ENCODE data around the gene GGTLC2. TPM values are rescaled to one million over a fixed set of nuclear protein-coding genes. Genes with fewer than 3 reads are reported as not detected.
"Not testable (repeated sequence)": the region's sequence is repeated elsewhere in the genome, so short reads cannot be mapped to it uniquely, and the experiment has no call there.

Gene GGTLC2
- not detected for total RNA-seq

DNA sequence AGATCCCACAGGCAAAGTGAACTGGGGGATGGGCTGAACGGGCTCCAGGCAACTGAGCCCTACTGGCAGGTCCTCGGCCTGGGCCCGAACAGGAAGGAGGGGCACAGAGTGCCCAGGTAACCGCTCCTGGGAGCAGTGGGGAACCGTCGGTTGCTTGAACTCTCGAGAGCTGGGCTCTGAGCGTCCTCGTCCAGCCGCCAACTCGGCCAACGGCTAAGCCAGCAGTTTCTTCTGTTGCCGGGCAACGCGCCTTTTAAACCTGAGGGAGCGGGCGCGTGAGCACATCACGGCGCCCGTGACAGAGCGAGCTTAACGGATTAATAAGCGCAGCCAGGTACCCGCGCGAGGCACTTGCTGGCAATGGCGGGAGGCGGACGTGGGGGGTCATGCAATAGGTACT is at the start of gene GGTLC2:
Gene GGTLC2 (plus strand): TSS at position 301 of the 400 bp plus-strand sequence. CDS start 1,732 bp downstream, outside the sequence.
- H3K9me3 ChIP-seq; intact Hi-C loops (cut with DNase I); DNase-seq; H3K4me3 ChIP-seq; H3K4me1 ChIP-seq; H3K27me3 ChIP-seq; H3K36me3 ChIP-seq; H3K27ac ChIP-seq: not testable (repeated sequence)
- WGBS, 2 donors = no CpG with 5 or more reads among the region's 30 CpGs

DNA sequence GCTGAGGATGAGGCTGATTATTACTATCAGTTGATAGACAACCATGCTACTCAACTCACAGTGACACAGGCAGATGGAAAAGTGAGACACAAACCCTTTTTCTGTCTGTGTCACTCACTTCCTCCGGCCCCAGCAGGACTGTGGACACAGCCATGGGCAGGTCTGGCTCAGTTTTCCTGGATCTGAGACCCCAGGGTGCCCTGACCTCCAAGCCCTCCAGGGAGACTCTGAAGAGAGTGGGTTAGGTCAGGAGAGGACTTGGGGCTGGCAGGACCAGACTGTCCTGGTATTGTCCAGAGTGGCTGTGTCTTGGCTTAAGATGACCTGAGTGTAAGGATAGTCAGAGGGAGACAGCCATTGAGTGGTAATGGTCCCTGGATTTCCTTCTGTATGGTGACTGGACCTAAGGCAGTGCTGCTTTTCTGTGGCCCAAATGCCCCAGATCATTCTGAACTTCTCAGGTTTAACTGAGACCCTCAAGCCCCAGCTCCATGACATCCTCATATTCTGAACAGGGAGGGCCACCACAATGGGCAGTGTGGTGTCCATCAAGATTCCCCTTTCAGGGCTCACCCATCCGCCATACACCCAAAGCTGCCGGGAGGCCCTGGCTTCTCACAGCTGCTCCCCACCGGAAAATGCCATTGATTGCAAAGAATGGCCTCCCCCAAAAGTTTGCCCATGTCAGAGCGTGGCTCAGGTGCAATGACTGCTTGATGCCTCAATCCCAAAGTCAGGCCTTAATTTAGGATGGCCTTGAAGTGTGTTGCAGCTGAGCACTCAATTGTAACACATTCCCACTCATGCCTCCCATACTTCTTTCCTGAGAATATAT is 49.2 kb upstream of the GGTLC2 start:
- Histone ChIP-seq H3K36me3 (no peaks in the 10 kb centered on the region), H3K4me1 (no peaks in the 10 kb centered on the region), H3K27me3 (peaks cover 0 to 32% (median 0%) of the 10 kb centered on the region in 4 donors), H3K4me3 (no peak overlapping the region), H3K9me3 (no peaks in the 10 kb centered on the region), H3K27ac (no peak overlapping the region)
- TF ChIP-seq POLR2A (IDR thresholded peaks at IDR 0.05) = no peak
- no peak for DNase-seq
- 70 to 94% methylated on average over 2 of the region's 5 CpGs for WGBS, 2 donors
- intact Hi-C loops (cut with DNase I) = no loop called here

DNA sequence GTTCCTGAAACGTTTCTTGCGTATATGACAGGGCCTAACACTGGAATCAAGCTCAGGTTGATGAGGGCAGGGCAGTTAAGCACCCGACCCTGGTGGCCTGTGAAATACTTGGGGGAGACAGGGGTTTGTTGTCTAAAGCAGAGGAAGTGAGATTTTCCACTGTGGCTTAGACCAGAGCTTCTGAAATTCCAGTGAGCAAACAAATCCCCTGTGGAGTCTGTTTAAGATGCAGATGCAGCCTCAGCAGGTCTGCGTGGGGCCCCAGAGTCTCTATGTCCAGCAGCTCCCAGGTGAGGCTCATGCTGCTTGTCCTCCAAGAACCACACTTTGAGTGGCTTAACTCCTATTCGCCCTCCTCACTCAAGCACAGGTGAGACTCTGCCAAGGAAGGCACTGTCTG is 46.3 kb upstream of the GGTLC2 start:
- intact Hi-C loops (cut with DNase I) = no loop called here
- 36 to 52% methylated on average over 3 to 4 of the region's 5 CpGs for WGBS, 2 donors
- H3K36me3 ChIP-seq = no peaks in the 10 kb centered on the region
- DNase-seq = no peak
- no peak overlapping the region for H3K4me3 ChIP-seq
- no peak overlapping the region for H3K27ac ChIP-seq
- no peak for TF ChIP-seq POLR2A (IDR thresholded peaks at IDR 0.05)
- TF ChIP-seq, protein P1, sequence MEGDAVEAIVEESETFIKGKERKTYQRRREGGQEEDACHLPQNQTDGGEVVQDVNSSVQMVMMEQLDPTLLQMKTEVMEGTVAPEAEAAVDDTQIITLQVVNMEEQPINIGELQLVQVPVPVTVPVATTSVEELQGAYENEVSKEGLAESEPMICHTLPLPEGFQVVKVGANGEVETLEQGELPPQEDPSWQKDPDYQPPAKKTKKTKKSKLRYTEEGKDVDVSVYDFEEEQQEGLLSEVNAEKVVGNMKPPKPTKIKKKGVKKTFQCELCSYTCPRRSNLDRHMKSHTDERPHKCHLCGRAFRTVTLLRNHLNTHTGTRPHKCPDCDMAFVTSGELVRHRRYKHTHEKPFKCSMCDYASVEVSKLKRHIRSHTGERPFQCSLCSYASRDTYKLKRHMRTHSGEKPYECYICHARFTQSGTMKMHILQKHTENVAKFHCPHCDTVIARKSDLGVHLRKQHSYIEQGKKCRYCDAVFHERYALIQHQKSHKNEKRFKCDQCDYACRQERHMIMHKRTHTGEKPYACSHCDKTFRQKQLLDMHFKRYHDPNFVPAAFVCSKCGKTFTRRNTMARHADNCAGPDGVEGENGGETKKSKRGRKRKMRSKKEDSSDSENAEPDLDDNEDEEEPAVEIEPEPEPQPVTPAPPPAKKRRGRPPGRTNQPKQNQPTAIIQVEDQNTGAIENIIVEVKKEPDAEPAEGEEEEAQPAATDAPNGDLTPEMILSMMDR (IDR thresholded peaks at IDR 0.05) = no peak
- H3K9me3 ChIP-seq = no peaks in the 10 kb centered on the region
- no peaks in the 10 kb centered on the region for H3K4me1 ChIP-seq
- peaks cover 0 to 17% (median 0%) of the 10 kb centered on the region in 4 donors for H3K27me3 ChIP-seq

DNA sequence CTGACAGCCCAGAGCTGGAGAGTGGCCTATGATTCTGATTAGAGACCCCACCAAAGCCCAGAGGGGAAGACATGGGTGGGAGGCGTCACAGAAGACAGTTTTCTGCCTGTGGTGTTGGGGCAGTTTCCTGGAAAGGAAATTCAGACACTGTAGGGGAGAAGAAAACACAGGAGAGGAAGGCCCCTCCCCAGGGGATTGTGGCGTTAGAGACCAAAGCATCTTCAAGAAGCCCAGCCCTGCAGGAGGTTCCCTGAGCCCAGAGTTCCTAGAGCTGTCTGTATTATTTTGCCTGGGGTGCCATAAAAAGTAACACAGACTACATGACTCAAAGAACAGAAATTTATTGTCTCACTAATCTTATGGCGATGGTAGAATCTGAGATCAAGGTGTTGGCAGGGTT is 45.2 kb upstream of the GGTLC2 start:
- Histone ChIP-seq H3K9me3 (no peaks in the 10 kb centered on the region), H3K27me3 (peaks cover 0 to 16% (median 0%) of the 10 kb centered on the region in 4 donors), H3K4me3 (no peak overlapping the region), H3K27ac (no peak overlapping the region), H3K36me3 (no peaks in the 10 kb centered on the region), H3K4me1 (no peaks in the 10 kb centered on the region)
- 46 to 47% methylated on average over 2 of the region's 3 CpGs for WGBS, 2 donors
- TF ChIP-seq, protein P1 (IDR thresholded peaks at IDR 0.05) = no peak
- TF ChIP-seq POLR2A (IDR thresholded peaks at IDR 0.05) = no peak
- no peak for DNase-seq
- intact Hi-C loops (cut with DNase I) = no loop called here

DNA sequence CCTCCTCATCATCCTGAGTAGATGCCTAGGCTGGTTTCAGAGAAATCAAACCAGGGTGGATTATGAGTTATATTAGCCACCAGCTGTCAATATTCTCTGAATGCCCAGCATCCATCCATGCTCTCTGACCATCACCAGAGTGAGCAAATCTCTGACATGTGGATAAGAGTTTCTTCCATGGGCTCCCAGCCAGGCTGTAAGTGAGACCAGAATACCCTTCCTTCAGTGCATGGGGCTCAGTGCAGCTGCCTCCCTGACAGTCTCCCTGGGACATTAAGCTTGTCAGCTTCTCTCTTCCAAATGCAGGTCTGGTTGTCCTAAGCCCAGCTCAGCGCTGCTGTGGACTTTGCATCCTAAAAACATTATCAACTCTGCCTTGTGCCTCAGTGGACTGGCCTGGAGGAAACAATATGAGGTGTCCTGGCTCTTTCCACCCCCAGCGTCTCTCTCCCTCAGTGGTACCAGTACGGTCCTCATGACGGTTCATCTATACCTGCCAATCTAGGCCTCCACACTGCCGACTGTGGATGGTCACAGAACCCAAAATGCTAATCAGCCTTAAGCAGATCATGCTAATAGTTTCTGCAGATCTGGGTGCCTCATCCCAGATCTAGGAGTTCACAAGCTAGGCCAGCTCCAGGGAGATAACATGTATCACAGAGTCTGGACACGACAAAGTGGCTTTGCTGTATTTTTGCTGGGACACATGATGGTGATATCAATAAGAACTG is 43.7 kb upstream of the GGTLC2 start:
- intact Hi-C loops (cut with DNase I) = no loop called here
- Histone ChIP-seq H3K36me3 (no peaks in the 10 kb centered on the region), H3K4me3 (no peak overlapping the region), H3K4me1 (no peaks in the 10 kb centered on the region), H3K27me3 (peaks cover 0 to 11% (median 0%) of the 10 kb centered on the region in 4 donors), H3K9me3 (no peaks in the 10 kb centered on the region), H3K27ac (no peak overlapping the region)
- 83 to 87% methylated on average over 6 of the region's 6 CpGs for WGBS, 2 donors
- no peak for DNase-seq
- TF ChIP-seq, protein P1 (IDR thresholded peaks at IDR 0.05) = no peak
- TF ChIP-seq POLR2A (IDR thresholded peaks at IDR 0.05) = no peak

DNA sequence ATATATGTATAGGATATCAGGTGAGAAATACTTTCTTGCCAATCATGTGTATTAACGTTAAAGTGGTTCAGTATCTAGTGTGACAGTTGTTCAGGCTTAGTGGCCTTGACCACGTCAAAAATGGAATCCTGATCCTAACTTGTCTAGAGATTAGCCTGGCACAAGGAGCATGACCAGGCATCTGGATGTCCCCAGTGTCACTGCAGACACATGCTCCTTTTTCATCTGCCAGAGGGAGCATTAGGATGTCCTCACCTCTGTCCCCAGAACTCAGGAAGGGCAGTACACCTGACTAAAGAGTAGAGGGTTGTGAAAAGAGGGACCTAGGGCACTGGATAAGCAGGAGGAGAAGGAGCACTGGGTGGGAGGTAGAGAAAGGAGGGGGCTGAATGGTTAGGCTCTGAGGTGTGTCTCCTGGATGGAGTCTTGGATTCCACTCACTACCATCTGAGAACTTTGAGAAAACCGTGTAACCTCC is 40.9 kb upstream of the GGTLC2 start:
- no peaks in the 10 kb centered on the region for H3K36me3 ChIP-seq
- 65 to 84% methylated on average over 2 to 3 of the region's 3 CpGs for WGBS, 2 donors
- no peak for TF ChIP-seq POLR2A (IDR thresholded peaks at IDR 0.05)
- TF ChIP-seq, protein P1 (IDR thresholded peaks at IDR 0.05) = no peak
- peaks cover 0 to 11% (median 0%) of the 10 kb centered on the region in 4 donors for H3K27me3 ChIP-seq
- no peak overlapping the region for H3K27ac ChIP-seq
- no peak overlapping the region for H3K4me3 ChIP-seq
- DNase-seq = no peak
- H3K9me3 ChIP-seq = peaks cover 0 to 6% (median 0%) of the 10 kb centered on the region in 3 donors
- intact Hi-C loops (cut with DNase I) = no loop called here
- H3K4me1 ChIP-seq = no peaks in the 10 kb centered on the region
